NCI-H1105 treated with DMSO at 0.1 percent for 48 hours (cell line): Measurements from ENCODE around the gene ATXN7L3.
A peak's percentile ranks its signal among the peaks of the same experiment; 100 is the strongest.

Experiments
- DNase-seq: peaks from one replicate; lab custom pipeline; 2025; lab: John Stamatoyannopoulos, UW

ATXN7L3 gene

GRCh38 chr17:44200478-44201155 is 933 bp upstream of the ATXN7L3 start:
- peak; percentile 28 for DNase-seq

- peak; percentile 13 for DNase-seq
Observed at GRCh38 chr17:44198721-44199552, 747 bp downstream of the ATXN7L3 start.

GRCh38 chr17:44197980-44198720 is 1.5 kb downstream of the ATXN7L3 start:
- no peak for DNase-seq

- no peak for DNase-seq
Observed at GRCh38 chr17:44197107-44197506, 2.6 kb downstream of the ATXN7L3 start.

- DNase-seq, result no peak
Observed at GRCh38 chr17:44193326-44194084, 6.2 kb downstream of the ATXN7L3 start.

- no peak for DNase-seq
Observed at GRCh38 chr17:44192750-44193149, 6.9 kb downstream of the ATXN7L3 start.

GRCh38 chr17:44191941-44192496 is 7.7 kb downstream of the ATXN7L3 start:
- no peak for DNase-seq

DNA sequence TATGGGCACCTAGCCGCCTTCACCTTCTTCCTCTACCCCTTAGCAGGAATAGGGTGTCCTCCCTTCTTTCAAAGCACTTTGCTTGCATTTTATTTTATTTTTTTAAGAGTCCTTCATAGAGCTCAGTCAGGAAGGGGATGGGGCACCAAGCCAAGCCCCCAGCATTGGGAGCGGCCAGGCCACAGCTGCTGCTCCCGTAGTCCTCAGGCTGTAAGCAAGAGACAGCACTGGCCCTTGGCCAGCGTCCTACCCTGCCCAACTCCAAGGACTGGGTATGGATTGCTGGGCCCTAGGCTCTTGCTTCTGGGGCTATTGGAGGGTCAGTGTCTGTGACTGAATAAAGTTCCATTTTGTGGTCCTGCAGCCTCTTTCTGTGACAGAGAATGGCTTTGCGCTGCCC is 8.3 kb downstream of the ATXN7L3 start:
- DNase-seq, result no peak

GRCh38 chr17:44190481-44190880 is 9.2 kb downstream of the ATXN7L3 start:
- DNase-seq, result no peak

- no peak for DNase-seq
Observed at GRCh38 chr17:44188576-44189403, 10.9 kb downstream of the ATXN7L3 start.

GRCh38 chr17:44187131-44187899 is 12.4 kb downstream of the ATXN7L3 start:
- peak; percentile 6 for DNase-seq

GRCh38 chr17:44186307-44187130 is 13.2 kb downstream of the ATXN7L3 start, which contains the start of gene TMUB2:
Gene TMUB2 (plus strand): TSS chr17:44186972. CDS start chr17:44187709, 737 bp downstream.
- peak; percentile 98 for DNase-seq

DNA sequence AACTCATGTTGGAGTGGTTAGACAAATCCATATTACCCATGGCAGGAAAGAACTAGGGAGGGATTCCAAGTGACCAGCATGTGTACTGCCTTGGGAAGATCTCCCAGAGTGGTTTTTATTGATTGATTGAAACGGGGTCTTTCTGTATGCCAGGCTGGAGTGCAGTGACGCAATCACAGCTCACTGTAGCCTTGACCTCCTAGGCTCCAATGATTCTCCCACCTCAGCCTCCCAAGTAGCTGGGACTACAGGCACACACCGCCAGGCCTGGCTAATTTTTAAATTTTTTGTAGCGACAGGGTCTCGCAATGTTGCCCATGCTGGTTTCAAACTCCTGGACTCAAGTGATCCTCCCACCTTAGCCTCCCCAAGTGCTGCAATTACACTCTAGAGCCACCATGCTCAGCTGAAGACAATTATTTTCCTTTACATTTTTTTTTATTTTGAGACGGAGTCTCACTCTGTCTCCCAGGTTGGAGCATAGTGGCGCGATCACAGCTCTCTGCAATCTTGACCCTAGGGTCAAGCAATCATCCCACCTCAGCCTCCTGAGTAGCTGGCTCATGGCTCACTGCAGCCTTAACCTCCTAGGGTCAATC is 15.4 kb downstream of the ATXN7L3 start:
- no peak for DNase-seq

- DNase-seq, result no peak
Observed at GRCh38 chr17:44183024-44183423, 16.7 kb downstream of the ATXN7L3 start.

DNA sequence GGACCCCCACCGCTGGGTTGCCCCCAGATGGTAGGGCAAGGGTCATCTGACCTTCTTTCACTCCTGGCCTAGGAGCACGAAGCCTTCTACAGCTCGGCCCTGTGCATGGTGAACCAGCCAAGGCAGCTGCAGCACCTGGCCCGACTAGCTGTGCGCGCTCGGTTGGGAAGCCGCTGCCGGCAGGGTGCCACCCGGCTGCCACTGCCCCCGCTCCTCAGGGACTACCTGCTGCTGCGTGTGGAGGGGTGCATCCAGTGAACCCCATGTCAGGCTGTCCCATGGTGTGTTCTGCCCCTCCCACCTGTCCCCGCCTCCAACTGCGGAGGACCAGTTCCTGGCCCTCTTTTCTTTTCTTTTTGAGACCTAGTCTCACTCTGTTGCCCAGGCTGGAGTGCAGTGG is 21.6 kb downstream of the ATXN7L3 start:
- DNase-seq, result no peak

- DNase-seq, result no peak
Observed at GRCh38 chr17:44177640-44178039, 22.0 kb downstream of the ATXN7L3 start.

- no peak for DNase-seq
Observed at GRCh38 chr17:44176671-44177501, 22.8 kb downstream of the ATXN7L3 start.

- no peak for DNase-seq
Observed at GRCh38 chr17:44176257-44176656, 23.4 kb downstream of the ATXN7L3 start.
